H1 (cell line): Measurements from ENCODE around the gene PTPRJ. TPM values are rescaled to one million over a fixed set of nuclear protein-coding genes. Genes with fewer than 3 reads are reported as not detected.

Experiments used
- CTCF ChIA-PET: fragments of 300-600 bp; sonication (Branson Sonifier 250); formaldehyde crosslinking; loops from one replicate; lab custom pipeline; 2021; ENCODE audit not compliant: partially characterized antibody; lab: Charles Lee
- POLR2A ChIA-PET: fragments of 300-600 bp; sonication (Branson Sonifier 250); formaldehyde crosslinking; loops from one replicate; lab custom pipeline; 2021; ENCODE audit warnings: inconsistent platforms; ENCODE audit not compliant: partially characterized antibody; lab: Charles Lee
- DNase-seq, 2 experiments: peaks; one replicate each; pipeline versions ENCODE4 v3.0.0 to v3.0.0-alpha.2; 2010 to 2022; ENCODE audit warnings: low spot score in 2 of 2, low read depth in 1 of 2, mixed read lengths in 1 of 2
- FAIRE-seq: peaks from 2 replicates; lab custom pipeline; 2011; peaks lifted over from hg19 to GRCh38; lab: Jason Lieb, UNC
- H2AFZ ChIP-seq: 2 replicates; pipeline ENCODE4 v1.8.1; 2012; ENCODE audit warnings: low read length, inconsistent platforms
- H2AK5ac ChIP-seq: 2 replicates; pipeline ENCODE4 v1.6.1; 2013; ENCODE audit warnings: low read depth, low read length
- H2BK120ac ChIP-seq: replicated peaks from 2 replicates; pipeline ENCODE3; 2013; ENCODE audit warnings: low read depth, low read length, inconsistent platforms
- H2BK12ac ChIP-seq: 2 replicates; pipeline ENCODE4 v1.6.1; 2013; ENCODE audit warnings: low read depth, low read length
- H2BK15ac ChIP-seq: 2 replicates; pipeline ENCODE4 v1.6.1; 2013; ENCODE audit warnings: low read length
- H2BK20ac ChIP-seq: 2 replicates; pipeline ENCODE4 v1.6.1; 2013; ENCODE audit warnings: low read length
- H2BK5ac ChIP-seq: 2 replicates; pipeline ENCODE4 v1.6.1; 2013; ENCODE audit warnings: low read depth, low read length
- H3K14ac ChIP-seq: 2 replicates; pipeline ENCODE4 v1.6.1; 2013; ENCODE audit warnings: inconsistent platforms; ENCODE audit not compliant: insufficient read length
- H3K18ac ChIP-seq: 2 replicates; pipeline ENCODE4 v1.6.1; 2013; ENCODE audit warnings: low read length; ENCODE audit errors: extremely low read depth
- H3K23ac ChIP-seq: 2 replicates; pipeline ENCODE4 v1.6.1; 2013; ENCODE audit warnings: inconsistent platforms; ENCODE audit not compliant: insufficient read length
- H3K23me2 ChIP-seq: 2 replicates; pipeline ENCODE4 v1.6.1; 2013; ENCODE audit warnings: low read depth, low read length
- H3K27ac ChIP-seq: 2 replicates; pipeline ENCODE4 v1.6.1; 2011; ENCODE audit warnings: low read depth, low read length, inconsistent platforms
- H3K27me3 ChIP-seq, 4 experiments: replicated peaks in 1 of 4; 1 replicate in 1 of 4; 2 replicates in 3 of 4; pipeline versions ENCODE4 v1.6.1 to v1.8.1; 2011 to 2013; ENCODE audit warnings: low read length in 3 of 4, mild to moderate bottlenecking in 3 of 4, inconsistent platforms in 2 of 4, mixed read lengths in 2 of 4, moderate library complexity in 1 of 4; ENCODE audit not compliant: control insufficient read depth in 3 of 4, insufficient read depth in 3 of 4; ENCODE audit errors: extremely low read depth in 1 of 4
- H3K36me3 ChIP-seq, 4 experiments: 2 replicates each; pipeline versions ENCODE4 v1.6.1 to v1.8.1; 2011 to 2013; ENCODE audit warnings: mild to moderate bottlenecking in 4 of 4, low read length in 3 of 4, moderate library complexity in 2 of 4, control low read depth in 1 of 4, inconsistent platforms in 1 of 4; ENCODE audit not compliant: insufficient read depth in 4 of 4, control insufficient read depth in 2 of 4
- H3K4ac ChIP-seq: replicated peaks from 2 replicates; pipeline ENCODE3; 2013; ENCODE audit warnings: low read length, low read depth, mixed read lengths, inconsistent platforms; ENCODE audit not compliant: insufficient read length
- H3K4me1 ChIP-seq, 4 experiments: replicated peaks in 1 of 4; 1 replicate in 1 of 4; 2 replicates in 3 of 4; pipeline versions ENCODE4 v1.6.1 to v1.8.1; 2011 to 2013; ENCODE audit warnings: low read length in 3 of 4, inconsistent platforms in 2 of 4, mixed read lengths in 1 of 4; ENCODE audit not compliant: insufficient read depth in 4 of 4, control insufficient read depth in 3 of 4
- H3K4me2 ChIP-seq, 2 experiments: 2 replicates each; pipeline versions ENCODE4 v1.6.1 to v1.8.1; 2011 to 2013; ENCODE audit warnings: low read depth in 2 of 2, low read length in 2 of 2, control low read depth in 1 of 2, inconsistent platforms in 1 of 2, mild to moderate bottlenecking in 1 of 2; ENCODE audit not compliant: insufficient read depth in 1 of 2
- H3K4me3 ChIP-seq, 4 experiments: fragments of 200-600, 300-600 bp in 1 of 4; sonication (generic), shearing (Covaris generic), sonication (Bioruptor Twin) in 1 of 4; 2 replicates each; pipeline versions ENCODE4 v1.5.1 to v1.8.1; 2011 to 2016; ENCODE audit warnings: low read length in 4 of 4, low read depth in 3 of 4, control low read depth in 2 of 4, inconsistent platforms in 2 of 4, mild to moderate bottlenecking in 2 of 4, mixed read lengths in 1 of 4, moderate library complexity in 1 of 4; ENCODE audit not compliant: insufficient read depth in 2 of 4; ENCODE audit errors: extremely low read depth in 1 of 4
- H3K56ac ChIP-seq: replicated peaks from 2 replicates; pipeline ENCODE3; 2013; ENCODE audit warnings: low read depth, mild to moderate bottlenecking, mixed read lengths, low read length, inconsistent platforms; ENCODE audit not compliant: insufficient read length
- H3K79me1 ChIP-seq: 2 replicates; pipeline ENCODE4 v1.6.1; 2013; ENCODE audit warnings: low read depth, low read length, control low read depth
- H3K79me2 ChIP-seq, 2 experiments: 2 replicates each; pipeline versions ENCODE4 v1.6.1 to v1.8.1; 2012 to 2013; ENCODE audit warnings: low read length in 2 of 2, mild to moderate bottlenecking in 2 of 2, inconsistent platforms in 1 of 2; ENCODE audit not compliant: insufficient read depth in 2 of 2, control insufficient read depth in 1 of 2
- H3K9ac ChIP-seq, 4 experiments: replicated peaks in 1 of 4; 1 replicate in 1 of 4; 2 replicates in 3 of 4; pipeline versions ENCODE4 v1.6.1 to v1.8.1; 2011 to 2013; ENCODE audit warnings: low read depth in 3 of 4, low read length in 3 of 4, control low read depth in 2 of 4, mild to moderate bottlenecking in 2 of 4, moderate library complexity in 2 of 4, inconsistent platforms in 1 of 4; ENCODE audit errors: extremely low read depth in 1 of 4
- H3K9me3 ChIP-seq, 2 experiments: 2 replicates each; pipeline versions ENCODE4 v1.6.1 to v1.8.1; 2012 to 2013; ENCODE audit warnings: mild to moderate bottlenecking in 2 of 2, moderate library complexity in 2 of 2, control low read depth in 1 of 2, inconsistent platforms in 1 of 2, low read depth in 1 of 2, low read length in 1 of 2, mixed read lengths in 1 of 2; ENCODE audit not compliant: insufficient read depth in 2 of 2
- H4K20me1 ChIP-seq, 2 experiments: replicated peaks in 1 of 2; 2 replicates each; pipeline versions ENCODE3 to v1.8.1; 2011 to 2013; ENCODE audit warnings: inconsistent platforms in 2 of 2, low read length in 2 of 2, mild to moderate bottlenecking in 1 of 2; ENCODE audit not compliant: insufficient read depth in 2 of 2, control insufficient read depth in 1 of 2
- H4K5ac ChIP-seq: 2 replicates; pipeline ENCODE4 v1.6.1; 2013; ENCODE audit warnings: low read length, low read depth, mixed read lengths, inconsistent platforms; ENCODE audit not compliant: insufficient read length
- H4K8ac ChIP-seq: 2 replicates; pipeline ENCODE4 v1.8.0; 2013; ENCODE audit warnings: mild to moderate bottlenecking, moderate library complexity, low read length, inconsistent platforms; ENCODE audit not compliant: insufficient read depth; ENCODE audit errors: extremely low read depth
- H4K91ac ChIP-seq: replicated peaks from 2 replicates; pipeline ENCODE3; 2013; ENCODE audit warnings: low read length, mixed read lengths, inconsistent platforms; ENCODE audit not compliant: insufficient read length
- HDAC2 ChIP-seq, 2 experiments: fragments of 300-600 bp in 1 of 2; sonication (generic) in 1 of 2; IDR thresholded peaks; 2 replicates each; pipeline ENCODE4 v1.6.1; 2011 to 2012; ENCODE audit warnings: low read depth in 2 of 2, low read length in 2 of 2, mild to moderate bottlenecking in 2 of 2, moderate library complexity in 2 of 2, borderline replicate concordance in 1 of 2, inconsistent platforms in 1 of 2
- RBBP5 ChIP-seq: IDR thresholded peaks from 2 replicates; pipeline ENCODE4 v1.7.1; 2012; ENCODE audit warnings: low read depth, mild to moderate bottlenecking, inconsistent platforms, low read length, moderate library complexity, borderline replicate concordance
- SP4 ChIP-seq: IDR thresholded peaks from 2 replicates; pipeline ENCODE4 v1.6.1; 2012; ENCODE audit warnings: low read length, inconsistent platforms
- TEAD4 ChIP-seq: IDR thresholded peaks from 2 replicates; pipeline ENCODE4 v1.6.1; 2012; ENCODE audit warnings: low read depth, low read length, inconsistent platforms, mixed read lengths
- WGBS, 2 experiments: shearing (Covaris generic) in 1 of 2; methylation state at CpG; one replicate each; pipeline versions ENCODE4 v1.1.6 to v1.1.7; 2013 to 2015; ENCODE audit warnings: low lambda C conversion rate in 2 of 2, mixed read lengths in 2 of 2, inconsistent platforms in 1 of 2, low coverage in 1 of 2, missing lambda C conversion rate in 1 of 2; ENCODE audit not compliant: insufficient replicate concordance in 2 of 2, insufficient coverage in 1 of 2, insufficient read length in 1 of 2; ENCODE audit errors: extremely low coverage in 1 of 2, missing lambda C conversion rate in 1 of 2; 5-methylcytosine and 5-hydroxymethylcytosine counted together
- polyA plus RNA-seq, 7 experiments: library from polyadenylated mRNA; depleted of rRNA in 3 of 7; stranded (reverse) in 5 of 7; unstranded in 2 of 7; fragments of >200 nt in 5 of 7; fragments of 200-250 nt in 2 of 7; gene quantifications; 1 replicate in 5 of 7; 2 replicates in 1 of 7; 4 replicates in 1 of 7; pipeline versions ENCODE4 v1.2.1 to v1.2.3, GENCODE V29; 2011 to 2013; ENCODE audit warnings: missing spikeins in 2 of 7, mixed read lengths in 2 of 7
- total RNA-seq: library from RNA; stranded (reverse); fragmentation: NEBNext Ultra II Directional; extraction: Animal tissue kit (Norgen Biotek cat#: 25700); gene quantifications from 2 replicates; pipeline ENCODE4 v1.2.1, GENCODE V29; 2021

The PTPRJ gene
- total and polyA plus RNA-seq, 2 of the 8 experiments (the other 6 are each of a cell fraction or from before 2014, with no cell fraction given) = 4.4 to 22.6 TPM

GRCh38 chr11:47976931-47977330, 3.4 kb upstream of the PTPRJ start:
- Histone ChIP-seq H4K91ac (no peak overlapping the region), H2BK12ac (no peak overlapping the region), H3K4me1 (peaks cover 12 to 18% (median 17%) of the 10 kb centered on the region in 4 experiments), H4K8ac (no peak overlapping the region), H2BK15ac (no peak overlapping the region), H4K5ac (no peak overlapping the region), H4K20me1 (peaks cover 0 to 1% of the 10 kb centered on the region in 2 experiments), H3K9me3 (no peaks in the 10 kb centered on the region), H3K79me1 (no peaks in the 10 kb centered on the region), H2BK120ac (no peak overlapping the region), H2AK5ac (no peak overlapping the region), H3K27ac (no peak overlapping the region), H3K14ac (no peak overlapping the region), H2BK20ac (no peak overlapping the region), H3K79me2 (no peaks in the 10 kb centered on the region), H3K36me3 (no peaks in the 10 kb centered on the region), H3K4me2 (no peak overlapping the region), H2BK5ac (no peak overlapping the region), H3K56ac (no peak overlapping the region), H3K27me3 (peaks cover 0 to 5% (median 4%) of the 10 kb centered on the region in 4 experiments; a peak in 1 of 7 replicates), H3K23me2 (peaks cover 14% of the 10 kb centered on the region), H3K4me3 (no peak overlapping the region), H3K4ac (no peak overlapping the region), H3K23ac (no peak overlapping the region), H3K9ac (no peak overlapping the region), H3K18ac (no peak overlapping the region), H2AFZ (no peak overlapping the region)
- CTCF ChIA-PET = interaction anchor here (1.1 to 1.2 kb wide), 2 partner anchors 35 to 45 kb away, joined by 3 read pairs; no protein-coding TSS in a partner anchor
- no peak for TF ChIP-seq HDAC2 (IDR thresholded peaks at IDR 0.05; ENCODE audit: borderline replicate concordance in 1 of 2, low read depth in 2 of 2, low read length in 2 of 2)
- no peak for TF ChIP-seq RBBP5
- no peak for TF ChIP-seq SP4
- no peak for TF ChIP-seq TEAD4
- POLR2A ChIA-PET = no interaction called here
- DNase-seq (no peak), FAIRE-seq (no peak)
- 86% methylated on average over 1 of the region's 2 CpGs; no CpG with 5 or more reads in 1 of the 2 experiments for WGBS, 2 experiments
